NCI-H128 (cell line): ENCODE measurements around the gene NR2E1.

Experiments used
- DNase-seq: peaks from one replicate; lab custom pipeline; 2025; ENCODE audit not compliant: unreplicated experiment; lab: John Stamatoyannopoulos, UW

NR2E1 gene

GRCh38 chr6:108165714-108166663 is at the start of gene NR2E1:
Gene NR2E1 (plus strand): TSS chr6:108166022. CDS start chr6:108166766, 744 bp downstream.
- DNase-seq = no peak

DNA sequence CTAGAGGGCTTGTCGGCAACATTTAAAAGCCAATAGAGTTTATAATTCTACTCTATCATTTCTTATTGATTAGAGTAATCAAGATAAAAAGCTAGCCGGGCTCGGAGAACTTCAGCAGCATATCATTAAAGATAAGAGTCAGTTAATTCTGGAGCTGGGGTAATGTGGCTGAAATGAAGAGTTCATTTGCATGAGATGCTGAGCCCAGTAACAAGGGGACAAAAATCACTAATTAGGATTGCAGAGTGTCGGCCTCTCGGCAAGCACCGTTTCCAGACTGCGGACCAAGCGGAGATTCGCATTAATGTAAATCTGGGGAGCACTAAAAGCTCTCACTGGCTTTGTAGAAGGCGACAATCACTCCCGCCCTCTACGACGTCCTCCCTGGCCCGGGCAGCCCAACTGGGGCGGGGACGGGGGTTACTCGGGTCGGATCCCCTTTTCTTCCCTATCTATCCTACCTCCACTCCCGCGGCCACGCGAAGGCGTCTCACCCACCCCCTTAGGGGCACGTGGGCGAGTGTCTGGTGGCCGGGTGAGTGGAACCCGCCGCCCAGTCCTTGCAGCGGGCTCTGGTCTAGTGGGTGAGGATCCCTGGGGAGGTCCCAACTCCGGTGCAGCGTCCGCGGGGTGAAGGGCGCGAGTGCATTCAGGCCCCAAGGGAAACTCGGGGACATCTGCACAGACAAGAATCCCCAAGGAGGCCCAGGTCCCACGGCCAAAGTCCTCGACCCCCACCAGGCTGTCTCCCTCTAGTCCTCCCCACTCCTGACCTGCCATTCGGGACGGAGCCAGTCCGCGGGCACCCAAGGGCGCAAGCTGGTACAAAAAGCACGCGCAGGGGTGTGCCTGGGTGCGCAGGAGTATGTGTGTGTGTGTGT is 49.0 kb upstream of the NR2E1 start:
- no peak for DNase-seq

- no peak for DNase-seq
Observed at GRCh38 chr6:108117427-108118358, 48.1 kb upstream of the NR2E1 start.

DNA sequence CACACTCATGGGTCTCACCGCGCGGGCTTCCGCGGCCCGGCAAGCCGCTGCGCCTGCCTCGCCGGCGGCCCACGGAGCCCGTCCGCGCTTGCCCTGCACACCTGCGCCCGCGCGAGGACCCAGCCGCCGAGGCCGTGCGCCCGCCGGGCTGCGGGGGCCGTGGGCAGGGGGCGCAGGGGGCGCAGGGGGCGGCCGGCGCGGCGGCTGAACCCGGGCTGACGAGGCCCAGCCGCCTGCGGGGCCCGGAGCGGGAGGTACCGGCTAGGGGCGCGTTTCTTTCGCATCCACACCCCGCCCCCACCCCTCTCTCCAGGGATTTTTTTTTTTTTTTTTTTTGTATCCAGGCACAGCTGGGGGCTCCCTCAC is 47.5 kb upstream of the NR2E1 start:
- DNase-seq = no peak

GRCh38 chr6:108118810-108119768 is 46.7 kb upstream of the NR2E1 start:
- no peak for DNase-seq

DNA sequence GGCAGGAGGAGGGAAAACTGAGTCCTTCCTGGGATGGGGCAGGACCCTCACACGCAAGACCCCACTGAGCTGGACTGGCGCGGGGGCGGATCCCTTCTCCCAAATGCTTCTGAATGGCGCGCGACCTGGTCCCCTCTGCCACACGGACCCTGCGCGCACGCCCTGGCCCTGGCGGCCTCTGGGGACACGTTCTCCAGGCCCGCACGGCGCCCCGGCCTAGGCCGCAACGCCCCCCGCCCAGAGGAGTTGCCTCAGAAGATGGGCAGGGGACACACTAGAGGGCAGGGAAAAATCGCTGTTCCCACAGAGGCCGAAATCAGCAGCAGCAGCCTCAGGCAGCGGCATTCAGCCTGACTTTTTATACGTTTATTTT is 46.1 kb upstream of the NR2E1 start:
- no peak for DNase-seq

GRCh38 chr6:108120311-108120710 is 45.5 kb upstream of the NR2E1 start:
- no peak for DNase-seq

DNA sequence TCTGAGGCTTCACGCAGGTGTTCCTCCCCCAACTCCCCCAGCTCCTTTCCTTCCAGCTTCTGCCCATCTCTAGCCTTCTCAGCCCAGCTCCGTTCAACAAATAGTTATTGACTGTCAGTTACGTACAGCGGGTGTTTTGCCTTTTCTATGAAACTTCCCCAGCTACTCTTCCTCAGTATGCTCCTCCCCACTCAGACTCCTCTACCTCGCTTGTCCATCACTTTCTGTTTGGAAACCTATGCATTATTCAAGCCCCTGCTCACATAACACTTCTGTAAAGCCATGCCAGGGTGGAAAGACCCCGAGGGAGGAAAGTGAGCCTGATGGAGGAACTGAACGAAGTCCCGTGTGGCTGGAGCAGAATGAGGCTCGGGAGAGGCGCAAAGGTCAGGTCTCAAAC is 44.2 kb upstream of the NR2E1 start:
- no peak for DNase-seq

- no peak for DNase-seq
Observed at GRCh38 chr6:108123481-108123929, 42.3 kb upstream of the NR2E1 start.

DNA sequence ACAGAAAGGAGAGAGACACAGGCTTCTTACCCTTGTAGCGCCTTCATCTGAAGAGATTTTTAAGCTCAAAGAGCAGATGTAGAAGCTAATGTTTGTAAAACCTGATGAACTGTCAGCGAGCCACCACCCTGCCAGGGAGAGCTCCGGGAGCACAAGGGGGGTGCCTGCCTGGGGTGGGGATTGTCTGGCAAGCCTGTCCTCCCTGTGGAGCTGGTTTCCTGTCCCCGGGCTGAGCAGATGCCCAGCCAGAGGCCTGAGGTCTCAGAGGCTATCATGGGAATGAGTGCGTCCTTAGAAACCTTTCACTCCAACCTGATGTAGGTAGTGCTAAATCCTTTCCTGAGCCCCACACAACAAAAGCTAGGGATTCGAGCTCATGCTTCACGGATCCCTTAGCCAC is 41.9 kb upstream of the NR2E1 start:
- no peak for DNase-seq

DNA sequence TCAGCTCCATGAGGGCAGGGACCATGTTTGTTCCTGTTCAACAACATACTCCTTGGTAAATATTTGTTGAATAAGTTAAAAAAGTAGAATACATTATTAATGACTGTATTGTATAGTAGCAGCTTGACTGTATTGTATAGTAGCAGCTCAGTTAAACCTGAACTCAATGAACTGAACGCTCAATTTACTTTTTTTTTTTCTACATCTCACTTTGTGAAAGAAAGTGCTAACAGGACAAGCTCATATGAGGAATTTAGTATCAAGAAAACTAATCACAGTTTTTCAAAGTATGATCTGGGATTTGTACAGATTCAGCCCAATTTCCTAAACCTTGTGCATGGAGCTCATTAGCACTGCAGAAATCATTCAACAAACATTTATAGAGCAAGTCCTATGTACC is 38.8 kb upstream of the NR2E1 start:
- DNase-seq = no peak

- no peak for DNase-seq
Observed at GRCh38 chr6:108127826-108128225, 38.0 kb upstream of the NR2E1 start.

GRCh38 chr6:108130262-108130661 is 35.6 kb upstream of the NR2E1 start:
- no peak for DNase-seq

DNA sequence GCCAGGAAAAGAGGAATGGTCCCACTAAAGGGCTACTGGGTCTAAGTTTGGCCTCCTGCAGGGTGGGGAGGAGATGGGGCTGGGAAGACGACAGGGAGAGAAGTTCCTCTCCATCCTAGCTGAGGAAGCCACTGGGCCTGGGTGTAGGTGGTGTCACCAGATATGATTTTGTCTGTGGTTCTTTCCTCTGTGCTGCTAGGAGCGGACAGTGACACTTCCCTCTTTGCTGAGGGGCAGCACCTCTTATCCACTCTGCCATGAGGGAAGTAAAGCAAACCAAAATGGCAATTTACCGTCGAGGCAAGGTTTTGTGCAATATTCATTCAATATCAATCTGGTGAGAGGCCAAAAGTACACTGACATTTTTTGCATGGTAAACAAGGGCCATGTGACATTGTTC is 33.0 kb upstream of the NR2E1 start:
- no peak for DNase-seq

GRCh38 chr6:108133594-108134179 is 32.1 kb upstream of the NR2E1 start:
- DNase-seq = no peak

GRCh38 chr6:108134213-108134970 is 31.4 kb upstream of the NR2E1 start:
- no peak for DNase-seq

- no peak for DNase-seq
Observed at GRCh38 chr6:108142240-108142639, 23.6 kb upstream of the NR2E1 start.

DNA sequence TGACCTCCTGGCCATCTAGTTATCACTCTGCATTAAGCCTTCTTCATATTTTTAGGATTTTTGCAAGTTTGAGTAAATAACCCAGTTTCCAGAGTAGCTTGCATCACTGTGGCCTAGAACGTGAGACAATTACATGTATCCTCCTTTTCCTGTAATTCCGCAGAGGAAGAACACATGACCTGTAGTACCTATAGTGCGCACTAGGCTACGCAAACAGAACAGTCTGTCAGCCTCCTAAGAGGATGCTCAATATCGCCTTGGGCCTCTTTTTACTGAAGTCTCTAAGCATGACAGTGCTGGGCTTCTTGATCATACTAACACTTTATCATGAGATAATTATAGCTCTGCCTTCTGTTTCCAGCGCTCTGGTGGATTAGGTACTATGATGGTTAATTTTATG is 20.2 kb upstream of the NR2E1 start:
- DNase-seq = no peak

DNA sequence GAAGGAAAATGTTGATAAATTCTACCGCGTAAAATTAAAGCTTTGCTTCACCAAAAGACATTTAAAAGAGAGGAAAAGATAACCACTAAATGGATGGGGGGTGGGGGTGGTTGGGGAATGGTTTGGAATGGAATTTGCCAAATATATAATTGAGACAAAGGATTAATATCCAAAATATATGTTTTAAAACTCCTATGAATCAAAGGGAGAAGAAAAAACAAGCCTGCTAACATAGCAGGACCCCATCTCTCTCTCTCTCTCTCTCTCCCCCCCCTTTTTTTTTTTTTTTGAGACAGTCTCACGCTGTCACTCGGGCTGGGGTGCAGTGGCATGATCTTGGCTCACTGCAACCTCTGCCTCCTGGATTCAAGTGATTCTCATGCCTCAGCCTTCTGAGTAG is 13.4 kb upstream of the NR2E1 start:
- DNase-seq = no peak
